HUES48 (cell line): ENCODE measurements around the gene PIKFYVE.
"Not testable (repeated sequence)": the region's sequence is repeated elsewhere in the genome, so short reads cannot be mapped to it uniquely, and the experiment has no call there.

Source experiments
- H3K27ac ChIP-seq: one replicate; pipeline ENCODE4 v1.7.0; 2013; ENCODE audit warnings: low read depth, low read length, inconsistent platforms
- H3K27me3 ChIP-seq: 2 replicates; pipeline ENCODE4 v1.6.1; 2013; ENCODE audit warnings: mild to moderate bottlenecking, low read length; ENCODE audit not compliant: control insufficient read depth, insufficient read depth
- H3K36me3 ChIP-seq: 2 replicates; pipeline ENCODE4 v1.6.1; 2013; ENCODE audit warnings: low read length; ENCODE audit not compliant: control insufficient read depth, insufficient read depth
- H3K4me1 ChIP-seq: 2 replicates; pipeline ENCODE4 v1.6.1; 2013; ENCODE audit warnings: mild to moderate bottlenecking, low read length; ENCODE audit not compliant: control insufficient read depth, insufficient read depth
- H3K4me3 ChIP-seq: 2 replicates; pipeline ENCODE4 v1.5.1; 2013; ENCODE audit warnings: mild to moderate bottlenecking, low read depth, low read length
- H3K9ac ChIP-seq: 2 replicates; pipeline ENCODE4 v1.6.1; 2013; ENCODE audit warnings: mild to moderate bottlenecking, low read depth, low read length, moderate library complexity
- H3K9me3 ChIP-seq: 2 replicates; pipeline ENCODE4 v1.6.1; 2013; ENCODE audit warnings: low read length; ENCODE audit not compliant: control insufficient read depth, insufficient read depth

Gene PIKFYVE, protein sequence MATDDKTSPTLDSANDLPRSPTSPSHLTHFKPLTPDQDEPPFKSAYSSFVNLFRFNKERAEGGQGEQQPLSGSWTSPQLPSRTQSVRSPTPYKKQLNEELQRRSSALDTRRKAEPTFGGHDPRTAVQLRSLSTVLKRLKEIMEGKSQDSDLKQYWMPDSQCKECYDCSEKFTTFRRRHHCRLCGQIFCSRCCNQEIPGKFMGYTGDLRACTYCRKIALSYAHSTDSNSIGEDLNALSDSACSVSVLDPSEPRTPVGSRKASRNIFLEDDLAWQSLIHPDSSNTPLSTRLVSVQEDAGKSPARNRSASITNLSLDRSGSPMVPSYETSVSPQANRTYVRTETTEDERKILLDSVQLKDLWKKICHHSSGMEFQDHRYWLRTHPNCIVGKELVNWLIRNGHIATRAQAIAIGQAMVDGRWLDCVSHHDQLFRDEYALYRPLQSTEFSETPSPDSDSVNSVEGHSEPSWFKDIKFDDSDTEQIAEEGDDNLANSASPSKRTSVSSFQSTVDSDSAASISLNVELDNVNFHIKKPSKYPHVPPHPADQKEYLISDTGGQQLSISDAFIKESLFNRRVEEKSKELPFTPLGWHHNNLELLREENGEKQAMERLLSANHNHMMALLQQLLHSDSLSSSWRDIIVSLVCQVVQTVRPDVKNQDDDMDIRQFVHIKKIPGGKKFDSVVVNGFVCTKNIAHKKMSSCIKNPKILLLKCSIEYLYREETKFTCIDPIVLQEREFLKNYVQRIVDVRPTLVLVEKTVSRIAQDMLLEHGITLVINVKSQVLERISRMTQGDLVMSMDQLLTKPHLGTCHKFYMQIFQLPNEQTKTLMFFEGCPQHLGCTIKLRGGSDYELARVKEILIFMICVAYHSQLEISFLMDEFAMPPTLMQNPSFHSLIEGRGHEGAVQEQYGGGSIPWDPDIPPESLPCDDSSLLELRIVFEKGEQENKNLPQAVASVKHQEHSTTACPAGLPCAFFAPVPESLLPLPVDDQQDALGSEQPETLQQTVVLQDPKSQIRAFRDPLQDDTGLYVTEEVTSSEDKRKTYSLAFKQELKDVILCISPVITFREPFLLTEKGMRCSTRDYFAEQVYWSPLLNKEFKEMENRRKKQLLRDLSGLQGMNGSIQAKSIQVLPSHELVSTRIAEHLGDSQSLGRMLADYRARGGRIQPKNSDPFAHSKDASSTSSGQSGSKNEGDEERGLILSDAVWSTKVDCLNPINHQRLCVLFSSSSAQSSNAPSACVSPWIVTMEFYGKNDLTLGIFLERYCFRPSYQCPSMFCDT (N-terminal part only)

DNA sequence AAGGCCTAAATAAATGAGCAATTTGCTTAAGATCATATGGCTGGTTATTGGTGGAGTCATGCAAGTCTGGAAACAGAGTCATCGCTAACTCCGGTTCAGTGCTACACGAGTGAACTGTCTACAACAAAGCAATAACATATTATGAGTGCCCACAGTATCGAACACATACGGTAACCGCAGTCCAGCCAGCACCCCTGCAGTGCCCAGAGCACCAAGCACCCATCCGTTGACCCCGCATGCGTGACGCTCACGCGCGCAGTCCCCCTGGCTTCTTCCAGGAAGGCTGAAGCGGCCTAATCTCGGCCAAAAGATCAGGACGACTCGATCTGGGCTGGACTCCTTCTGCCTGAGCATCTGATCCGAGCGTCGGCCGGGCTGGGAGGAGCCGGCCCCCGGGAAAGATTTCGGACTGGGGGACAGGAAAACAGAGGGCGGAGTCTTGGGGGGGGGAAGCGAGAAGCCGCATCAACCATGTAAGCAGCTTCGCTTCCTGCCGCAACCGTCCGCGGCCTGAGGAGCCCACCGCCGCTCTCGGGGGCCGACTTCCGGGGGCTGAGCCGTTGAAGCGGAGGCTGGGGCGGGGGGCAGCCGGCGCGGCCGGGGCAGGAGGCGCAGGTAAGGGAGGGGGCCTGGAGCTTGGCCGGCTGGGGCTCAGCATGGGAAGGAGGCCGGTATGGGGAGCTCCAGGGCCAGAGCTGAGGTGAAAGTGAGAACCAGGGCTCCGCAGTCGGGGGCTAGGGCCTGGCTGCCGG is at the start of gene PIKFYVE:
Gene PIKFYVE, plus strand, starts transcription at position 455 of the 752 bp plus-strand sequence. CDS start 5,265 bp downstream, outside the sequence.
- Histone ChIP-seq H3K36me3 (0 out of 2 replicates have a peak, but pooled peaks cover 2% of the 10 kb centered on the region), H3K9ac (peak within 1 kb of the TSS; percentile 62), H3K9me3 (no peaks in the 10 kb centered on the region), H3K27ac (peak within 1 kb of the TSS; percentile 92), H3K4me3 (peak within 1 kb of the TSS; percentile 75), H3K27me3 (no peaks in the 10 kb centered on the region), H3K4me1 (peaks cover 13% of the 10 kb centered on the region)

DNA sequence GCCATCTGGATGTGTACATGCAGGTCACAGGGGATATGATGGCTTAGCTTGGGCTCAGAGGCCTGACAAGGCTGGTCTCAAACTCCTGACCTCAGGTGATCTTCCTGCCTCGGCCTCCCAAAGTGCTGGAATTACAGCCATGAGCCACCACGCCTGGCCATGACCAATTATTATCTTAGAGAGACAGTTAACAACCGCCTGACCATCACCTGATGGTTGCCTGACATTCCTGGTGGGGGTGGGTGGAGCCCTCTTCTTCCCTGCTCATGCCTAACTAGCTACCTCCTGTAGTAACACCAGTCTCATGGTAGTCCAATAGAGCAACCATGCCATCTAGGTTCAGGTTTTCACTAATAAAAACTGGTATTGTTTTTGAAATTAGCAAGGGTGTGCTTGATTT is 44.2 kb upstream of the PIKFYVE start:
- H3K36me3 ChIP-seq, H3K9me3 ChIP-seq, H3K4me1 ChIP-seq, H3K27ac ChIP-seq, H3K9ac ChIP-seq, H3K4me3 ChIP-seq, H3K27me3 ChIP-seq: not testable (repeated sequence)

- peaks cover 3% of the 10 kb centered on the region; the same call in 1 of the 2 replicates for H3K9me3 ChIP-seq
- H3K36me3 ChIP-seq = no peaks in the 10 kb centered on the region
- H3K4me1 ChIP-seq = no peaks in the 10 kb centered on the region
- no peak overlapping the region for H3K9ac ChIP-seq
- H3K4me3 ChIP-seq = no peak overlapping the region
- H3K27me3 ChIP-seq = no peaks in the 10 kb centered on the region
- H3K27ac ChIP-seq = no peak overlapping the region
Measured at GRCh38 chr2:208222351-208222750, 43.7 kb upstream of the PIKFYVE start.

DNA sequence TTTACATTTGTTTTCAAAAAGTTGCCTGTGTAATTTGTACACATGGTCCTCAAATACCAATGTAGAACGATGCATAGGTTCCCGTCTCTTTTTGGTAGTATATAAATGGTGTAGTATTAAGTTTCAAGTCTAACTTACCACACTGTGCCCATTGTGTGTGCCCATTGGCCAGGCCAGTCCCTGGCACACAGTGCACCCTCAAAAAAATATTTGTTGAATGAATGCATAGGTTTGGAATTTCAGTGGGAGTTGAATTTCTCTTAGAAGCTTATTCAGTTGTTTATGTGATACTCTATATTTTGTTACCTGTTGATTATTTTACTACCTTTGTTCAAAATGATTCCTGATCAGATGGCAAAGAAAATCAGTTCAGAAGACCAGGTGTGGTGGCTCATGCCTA is 41.3 kb upstream of the PIKFYVE start:
- no peak overlapping the region for H3K4me3 ChIP-seq
- H3K9ac ChIP-seq = no peak overlapping the region
- no peaks in the 10 kb centered on the region for H3K27me3 ChIP-seq
- H3K9me3 ChIP-seq = peaks cover 3% of the 10 kb centered on the region; the same call in 1 of the 2 replicates
- H3K27ac ChIP-seq = no peak overlapping the region
- no peaks in the 10 kb centered on the region for H3K36me3 ChIP-seq
- no peaks in the 10 kb centered on the region for H3K4me1 ChIP-seq

GRCh38 chr2:208227581-208228232 is 38.3 kb upstream of the PIKFYVE start:
- Histone ChIP-seq H3K4me1 (no peaks in the 10 kb centered on the region), H3K9ac (no peak overlapping the region), H3K27ac (no peak overlapping the region), H3K9me3 (no peaks in the 10 kb centered on the region), H3K27me3 (no peaks in the 10 kb centered on the region), H3K4me3 (no peak overlapping the region), H3K36me3 (no peaks in the 10 kb centered on the region)

DNA sequence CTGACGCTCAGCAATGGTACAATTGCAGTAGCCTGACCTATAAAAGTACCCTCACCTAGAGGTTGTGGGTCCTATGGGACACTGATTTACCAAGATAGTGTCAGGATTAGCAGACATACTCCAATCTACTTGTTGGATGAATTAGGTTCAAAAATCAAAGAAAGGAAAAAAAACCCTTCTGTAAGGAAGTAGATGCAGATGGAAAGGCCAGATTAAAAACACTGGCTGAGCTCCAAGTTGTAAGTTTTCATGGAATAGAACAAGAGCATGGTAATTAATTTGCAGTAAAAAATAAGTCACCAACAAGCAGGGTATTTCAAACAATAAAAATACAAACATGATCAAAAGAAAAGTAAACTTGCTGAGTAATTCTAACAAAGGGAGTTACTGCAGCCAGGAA is 37.6 kb upstream of the PIKFYVE start:
- H3K9me3 ChIP-seq = no peaks in the 10 kb centered on the region
- no peak overlapping the region for H3K9ac ChIP-seq
- no peaks in the 10 kb centered on the region for H3K4me1 ChIP-seq
- no peaks in the 10 kb centered on the region for H3K36me3 ChIP-seq
- no peaks in the 10 kb centered on the region for H3K27me3 ChIP-seq
- H3K4me3 ChIP-seq = no peak overlapping the region
- no peak overlapping the region for H3K27ac ChIP-seq

DNA sequence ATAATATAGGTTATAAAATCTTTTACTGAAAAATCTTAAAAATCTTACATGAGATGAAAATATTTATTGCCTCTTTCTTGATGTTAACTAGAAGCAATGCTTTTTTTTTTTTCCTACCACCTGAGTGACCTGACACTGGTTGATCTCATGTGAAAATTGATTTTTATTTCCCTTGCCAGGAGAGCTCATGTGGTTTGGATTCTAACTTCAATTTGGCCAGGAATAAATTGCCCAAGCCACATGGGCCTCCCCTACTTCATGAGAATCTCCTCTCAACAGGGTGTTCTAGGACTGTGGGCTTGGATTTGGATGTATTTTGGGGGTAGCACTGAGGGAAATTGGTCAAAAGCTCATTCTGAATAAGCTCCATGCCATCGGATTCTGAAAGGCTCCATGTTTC is 31.3 kb upstream of the PIKFYVE start:
- Histone ChIP-seq H3K36me3 (peaks cover 35% of the 10 kb centered on the region), H3K9me3 (no peaks in the 10 kb centered on the region), H3K27me3 (no peaks in the 10 kb centered on the region), H3K4me3 (no peak overlapping the region), H3K27ac (no peak overlapping the region), H3K4me1 (no peaks in the 10 kb centered on the region), H3K9ac (no peak overlapping the region)

GRCh38 chr2:208235860-208236259 is 30.2 kb upstream of the PIKFYVE start:
- Histone ChIP-seq H3K27ac (no peak overlapping the region), H3K9me3 (no peaks in the 10 kb centered on the region), H3K4me1 (no peaks in the 10 kb centered on the region), H3K27me3 (no peaks in the 10 kb centered on the region), H3K4me3 (no peak overlapping the region), H3K9ac (no peak overlapping the region), H3K36me3 (peaks cover 45% of the 10 kb centered on the region)

GRCh38 chr2:208239770-208240493 is 26.1 kb upstream of the PIKFYVE start:
- Histone ChIP-seq H3K27me3 (no peaks in the 10 kb centered on the region), H3K9ac (no peak overlapping the region), H3K9me3 (no peaks in the 10 kb centered on the region), H3K4me1 (no peaks in the 10 kb centered on the region), H3K36me3 (peaks cover 84% of the 10 kb centered on the region), H3K4me3 (no peak overlapping the region), H3K27ac (no peak overlapping the region)
